WTC11 (cell line): ENCODE measurements around the gene ZSCAN21.

Source experiments
- ETV6 ChIP-seq: sonication (generic); formaldehyde crosslinking; IDR thresholded peaks from 2 replicates; pipeline ENCODE4 v1.8.1; 2022; ENCODE audit warnings: mild to moderate bottlenecking, missing genetic modification reagents
- ZNF121 ChIP-seq: sonication (generic); formaldehyde crosslinking; IDR thresholded peaks from 2 replicates; pipeline ENCODE4 v1.8.0; 2023; ENCODE audit warnings: missing genetic modification reagents
- ZNF263 ChIP-seq: sonication (generic); formaldehyde crosslinking; IDR thresholded peaks from 2 replicates; pipeline ENCODE4 v1.8.1; 2022; ENCODE audit warnings: low read depth, mild to moderate bottlenecking, moderate library complexity, missing genetic modification reagents
- TF ChIP-seq, protein P1 (sequence below): sonication (generic); formaldehyde crosslinking; IDR thresholded peaks from 2 replicates; pipeline ENCODE4 v1.8.0; 2022; ENCODE audit warnings: mild to moderate bottlenecking, missing genetic modification reagents
- TF ChIP-seq, protein P2 (sequence below): fragments of 200-600 bp; IDR thresholded peaks from 2 replicates; pipeline ENCODE4 v1.8.0; 2022; ENCODE audit warnings: antibody characterized with exemption
- TF ChIP-seq, protein P3 (sequence below): sonication (generic); formaldehyde crosslinking; conservative IDR thresholded peaks from 2 replicates; pipeline ENCODE4 v1.8.1; 2022; ENCODE audit warnings: mild to moderate bottlenecking, missing genetic modification reagents

DNA sequence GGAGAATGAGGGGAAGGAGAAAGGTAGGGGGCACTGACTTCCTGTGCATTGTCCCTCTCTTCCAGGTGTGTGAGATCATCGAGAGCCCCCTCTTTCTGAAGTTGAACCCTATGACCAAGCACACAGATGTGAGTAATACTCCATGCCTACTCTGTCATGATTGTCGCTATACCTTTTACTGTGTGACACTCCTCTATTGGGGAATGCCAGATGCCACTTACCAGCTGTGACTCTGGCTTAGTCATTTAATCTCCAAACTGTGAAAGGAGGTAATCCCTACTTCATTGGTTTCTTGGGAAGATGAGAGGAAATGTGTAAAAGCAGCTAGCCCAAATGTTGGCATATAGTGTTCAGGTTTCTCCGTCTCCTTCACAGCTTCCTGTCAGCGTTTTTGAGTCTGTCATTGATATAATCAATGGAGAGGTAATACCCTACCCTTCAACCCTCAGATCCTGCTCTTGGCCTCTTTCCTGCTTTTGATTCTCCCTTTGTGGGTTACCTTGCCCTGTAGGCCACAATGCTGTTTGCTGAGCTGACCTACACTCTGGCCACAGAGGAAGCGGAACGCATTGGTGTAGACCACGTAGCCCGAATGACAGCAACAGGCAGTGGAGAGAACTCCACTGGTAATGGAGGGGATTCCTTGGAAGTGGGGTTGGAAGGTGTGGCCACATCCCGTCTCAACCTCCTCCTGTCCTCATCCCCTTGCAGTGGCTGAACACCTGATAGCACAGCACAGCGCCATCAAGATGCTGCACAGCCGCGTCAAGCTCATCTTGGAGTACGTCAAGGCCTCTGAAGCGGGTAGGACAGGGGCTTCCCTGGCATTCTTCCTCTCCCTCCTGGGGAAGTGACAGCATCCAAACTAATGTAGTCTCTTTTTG is 41.2 kb downstream of the ZSCAN21 start:
- TF ChIP-seq ZNF263 (no peak), ZNF121 (CRISPR knock-in tag) (no peak), ETV6 (CRISPR knock-in tag) (no peak)
- TF ChIP-seq, protein P1, sequence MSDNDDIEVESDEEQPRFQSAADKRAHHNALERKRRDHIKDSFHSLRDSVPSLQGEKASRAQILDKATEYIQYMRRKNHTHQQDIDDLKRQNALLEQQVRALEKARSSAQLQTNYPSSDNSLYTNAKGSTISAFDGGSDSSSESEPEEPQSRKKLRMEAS (CRISPR knock-in tag), result no peak
- TF ChIP-seq, protein P2, sequence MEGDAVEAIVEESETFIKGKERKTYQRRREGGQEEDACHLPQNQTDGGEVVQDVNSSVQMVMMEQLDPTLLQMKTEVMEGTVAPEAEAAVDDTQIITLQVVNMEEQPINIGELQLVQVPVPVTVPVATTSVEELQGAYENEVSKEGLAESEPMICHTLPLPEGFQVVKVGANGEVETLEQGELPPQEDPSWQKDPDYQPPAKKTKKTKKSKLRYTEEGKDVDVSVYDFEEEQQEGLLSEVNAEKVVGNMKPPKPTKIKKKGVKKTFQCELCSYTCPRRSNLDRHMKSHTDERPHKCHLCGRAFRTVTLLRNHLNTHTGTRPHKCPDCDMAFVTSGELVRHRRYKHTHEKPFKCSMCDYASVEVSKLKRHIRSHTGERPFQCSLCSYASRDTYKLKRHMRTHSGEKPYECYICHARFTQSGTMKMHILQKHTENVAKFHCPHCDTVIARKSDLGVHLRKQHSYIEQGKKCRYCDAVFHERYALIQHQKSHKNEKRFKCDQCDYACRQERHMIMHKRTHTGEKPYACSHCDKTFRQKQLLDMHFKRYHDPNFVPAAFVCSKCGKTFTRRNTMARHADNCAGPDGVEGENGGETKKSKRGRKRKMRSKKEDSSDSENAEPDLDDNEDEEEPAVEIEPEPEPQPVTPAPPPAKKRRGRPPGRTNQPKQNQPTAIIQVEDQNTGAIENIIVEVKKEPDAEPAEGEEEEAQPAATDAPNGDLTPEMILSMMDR, result no peak
- TF ChIP-seq, protein P3, sequence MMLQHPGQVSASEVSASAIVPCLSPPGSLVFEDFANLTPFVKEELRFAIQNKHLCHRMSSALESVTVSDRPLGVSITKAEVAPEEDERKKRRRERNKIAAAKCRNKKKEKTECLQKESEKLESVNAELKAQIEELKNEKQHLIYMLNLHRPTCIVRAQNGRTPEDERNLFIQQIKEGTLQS, result no peak
